Measurements from ENCODE around the gene ADD3. TPM values are rescaled to one million over a fixed set of nuclear protein-coding genes. Genes with fewer than 3 reads are reported as not detected.

ADD3 gene
- total and polyA plus RNA-seq, 2 donors = 83.4 to 444 TPM

GRCh38 chr10:110017907-110018306, 10.1 kb downstream of the ADD3 start:
- WGBS = 69% methylated on average over 1 of the region's 1 CpG
- DNase-seq (ENCODE audit: extremely low spot score) = no peak
- Histone ChIP-seq H3K36me3 (ENCODE audit: insufficient read depth) (no peaks in the 10 kb centered on the region), H3K4me3 (ENCODE audit: low read depth, low read length) (no peak overlapping the region), H3K4me1 (ENCODE audit: insufficient read depth) (no peaks in the 10 kb centered on the region), H3K27ac (ENCODE audit: low read depth) (no peak overlapping the region)

- H3K27ac ChIP-seq (ENCODE audit: low read depth) = no peak overlapping the region
- H3K4me3 ChIP-seq (ENCODE audit: low read depth, low read length) = no peak overlapping the region
- H3K36me3 ChIP-seq (ENCODE audit: insufficient read depth) = no peaks in the 10 kb centered on the region
- DNase-seq (ENCODE audit: extremely low spot score) = no peak
- no peaks in the 10 kb centered on the region for H3K4me1 ChIP-seq (ENCODE audit: insufficient read depth)
- WGBS = 84% methylated on average over 6 of the region's 6 CpGs
Measured at GRCh38 chr10:110020265-110020664, 12.5 kb downstream of the ADD3 start.

GRCh38 chr10:110022716-110023504, 15.1 kb downstream of the ADD3 start:
- H3K27ac ChIP-seq (ENCODE audit: low read depth) = no peak overlapping the region
- no peaks in the 10 kb centered on the region for H3K4me1 ChIP-seq (ENCODE audit: insufficient read depth)
- no peaks in the 10 kb centered on the region for H3K36me3 ChIP-seq (ENCODE audit: insufficient read depth)
- 72% methylated on average over 2 of the region's 2 CpGs for WGBS
- DNase-seq (ENCODE audit: extremely low spot score) = no peak
- no peak overlapping the region for H3K4me3 ChIP-seq (ENCODE audit: low read depth, low read length)

- DNase-seq (ENCODE audit: extremely low spot score) = no peak
- no peak overlapping the region for H3K27ac ChIP-seq (ENCODE audit: low read depth)
- H3K4me3 ChIP-seq (ENCODE audit: low read depth, low read length) = no peak overlapping the region
- no peaks in the 10 kb centered on the region for H3K4me1 ChIP-seq (ENCODE audit: insufficient read depth)
- WGBS = 68% methylated on average over 4 of the region's 4 CpGs
- H3K36me3 ChIP-seq (ENCODE audit: insufficient read depth) = no peaks in the 10 kb centered on the region
Measured at GRCh38 chr10:110023785-110024465, 16.1 kb downstream of the ADD3 start.

- 74% methylated on average over 2 of the region's 2 CpGs for WGBS
- H3K4me1 ChIP-seq (ENCODE audit: insufficient read depth) = peaks cover 2% of the 10 kb centered on the region
- no peak overlapping the region for H3K27ac ChIP-seq (ENCODE audit: low read depth)
- no peak overlapping the region for H3K4me3 ChIP-seq (ENCODE audit: low read depth, low read length)
- no peak for DNase-seq (ENCODE audit: extremely low spot score)
- H3K36me3 ChIP-seq (ENCODE audit: insufficient read depth) = no peaks in the 10 kb centered on the region
Measured at GRCh38 chr10:110029450-110029849, 21.7 kb downstream of the ADD3 start.

DNA sequence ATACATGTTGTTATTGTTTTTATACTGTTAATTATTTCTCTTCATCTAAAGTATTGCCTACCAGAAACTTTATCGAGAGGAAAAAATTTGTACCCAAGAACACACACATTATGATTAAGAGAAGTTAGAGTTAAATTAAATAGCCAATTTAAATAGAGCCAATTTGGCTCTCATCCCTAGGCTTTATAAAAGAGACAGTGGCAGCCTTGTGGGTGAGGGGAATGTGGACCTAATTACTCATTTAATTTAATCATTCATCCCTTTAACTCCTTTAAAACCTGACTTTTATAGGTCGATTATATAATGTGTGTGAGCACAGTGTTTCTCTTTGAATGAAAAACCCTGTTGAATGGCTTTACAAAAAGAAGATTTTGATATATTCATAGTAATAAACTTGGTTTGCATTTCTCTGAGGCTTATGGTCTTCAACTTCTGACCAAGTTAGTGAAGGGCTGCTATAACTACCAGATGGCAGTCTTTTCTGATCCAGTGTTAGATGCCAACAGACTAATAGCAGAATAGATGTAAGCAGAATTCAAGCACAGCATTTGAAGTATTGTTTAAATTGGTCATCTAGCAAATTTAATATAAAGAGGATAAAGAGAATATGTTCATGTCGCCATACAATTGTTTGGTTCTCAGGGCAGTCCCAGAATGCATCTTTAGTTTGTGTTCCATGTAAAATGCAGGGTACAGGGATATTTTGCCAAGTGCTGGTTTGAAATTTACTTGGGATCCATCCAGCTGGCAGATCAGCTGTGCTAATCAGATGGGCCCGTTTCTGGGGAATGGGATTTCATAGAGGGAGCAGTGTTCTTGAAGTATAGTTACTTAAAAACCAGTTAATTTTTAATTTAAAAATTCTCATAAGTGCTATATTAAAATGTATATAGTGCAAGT, 25.3 kb downstream of the ADD3 start:
- no peak overlapping the region for H3K27ac ChIP-seq (ENCODE audit: low read depth)
- WGBS = 39% methylated on average over 4 of the region's 4 CpGs
- H3K4me3 ChIP-seq (ENCODE audit: low read depth, low read length) = no peak overlapping the region
- H3K4me1 ChIP-seq (ENCODE audit: insufficient read depth) = peaks cover 2% of the 10 kb centered on the region
- no peaks in the 10 kb centered on the region for H3K36me3 ChIP-seq (ENCODE audit: insufficient read depth)
- DNase-seq (ENCODE audit: extremely low spot score) = no peak

DNA sequence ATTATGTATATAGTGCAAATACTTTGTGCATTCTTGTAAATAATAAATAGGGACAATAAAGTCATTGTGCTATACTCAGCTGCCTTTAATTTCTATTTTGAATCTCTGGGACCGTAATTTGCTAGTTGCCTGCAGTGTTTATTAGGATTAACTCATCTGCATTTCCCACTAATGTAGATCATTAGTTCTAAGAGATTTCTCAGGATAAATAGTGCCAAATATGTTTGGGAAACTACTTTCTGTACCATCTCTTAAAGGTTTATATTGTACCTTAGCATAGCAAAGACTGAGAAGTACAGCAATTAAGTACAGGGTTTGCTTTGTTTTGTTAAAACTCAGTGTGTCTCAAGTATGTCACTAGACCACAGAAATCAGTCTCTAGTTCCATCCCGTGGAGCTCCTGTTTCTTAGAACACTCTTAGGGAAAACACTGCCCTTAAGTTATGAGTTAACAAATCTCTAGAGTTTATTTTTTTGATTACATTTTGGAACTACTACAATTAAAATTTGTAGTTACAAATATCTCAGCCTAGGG, 26.0 kb downstream of the ADD3 start:
- peaks cover 2% of the 10 kb centered on the region for H3K4me1 ChIP-seq (ENCODE audit: insufficient read depth)
- H3K4me3 ChIP-seq (ENCODE audit: low read depth, low read length) = no peak overlapping the region
- H3K36me3 ChIP-seq (ENCODE audit: insufficient read depth) = no peaks in the 10 kb centered on the region
- no peak for DNase-seq (ENCODE audit: extremely low spot score)
- no peak overlapping the region for H3K27ac ChIP-seq (ENCODE audit: low read depth)
- WGBS = 27% methylated on average over 2 of the region's 2 CpGs

DNA sequence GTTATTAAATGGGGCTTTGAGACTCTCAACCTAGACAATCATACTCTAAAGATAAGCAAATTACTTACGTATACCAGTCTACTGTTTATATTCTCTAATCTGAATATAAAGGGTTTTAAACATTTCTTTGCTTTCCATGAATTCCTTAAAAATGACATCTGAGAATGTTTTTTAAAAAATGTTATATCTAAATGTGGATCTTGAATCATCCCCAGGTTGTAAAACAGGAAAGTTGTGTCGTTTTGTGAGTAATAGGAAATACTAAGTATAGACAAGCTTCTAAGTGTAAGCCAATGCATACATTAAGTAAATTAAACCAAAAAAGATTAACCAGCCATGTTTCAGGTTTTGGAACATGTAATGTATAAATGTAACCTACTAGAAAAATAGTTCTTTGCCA, 26.8 kb downstream of the ADD3 start:
- DNase-seq (ENCODE audit: extremely low spot score) = no peak
- Histone ChIP-seq H3K4me3 (ENCODE audit: low read depth, low read length) (no peak overlapping the region), H3K27ac (ENCODE audit: low read depth) (no peak overlapping the region), H3K36me3 (ENCODE audit: insufficient read depth) (no peaks in the 10 kb centered on the region), H3K4me1 (ENCODE audit: insufficient read depth) (peaks cover 2% of the 10 kb centered on the region)
- 42% methylated on average over 2 of the region's 2 CpGs for WGBS

DNA sequence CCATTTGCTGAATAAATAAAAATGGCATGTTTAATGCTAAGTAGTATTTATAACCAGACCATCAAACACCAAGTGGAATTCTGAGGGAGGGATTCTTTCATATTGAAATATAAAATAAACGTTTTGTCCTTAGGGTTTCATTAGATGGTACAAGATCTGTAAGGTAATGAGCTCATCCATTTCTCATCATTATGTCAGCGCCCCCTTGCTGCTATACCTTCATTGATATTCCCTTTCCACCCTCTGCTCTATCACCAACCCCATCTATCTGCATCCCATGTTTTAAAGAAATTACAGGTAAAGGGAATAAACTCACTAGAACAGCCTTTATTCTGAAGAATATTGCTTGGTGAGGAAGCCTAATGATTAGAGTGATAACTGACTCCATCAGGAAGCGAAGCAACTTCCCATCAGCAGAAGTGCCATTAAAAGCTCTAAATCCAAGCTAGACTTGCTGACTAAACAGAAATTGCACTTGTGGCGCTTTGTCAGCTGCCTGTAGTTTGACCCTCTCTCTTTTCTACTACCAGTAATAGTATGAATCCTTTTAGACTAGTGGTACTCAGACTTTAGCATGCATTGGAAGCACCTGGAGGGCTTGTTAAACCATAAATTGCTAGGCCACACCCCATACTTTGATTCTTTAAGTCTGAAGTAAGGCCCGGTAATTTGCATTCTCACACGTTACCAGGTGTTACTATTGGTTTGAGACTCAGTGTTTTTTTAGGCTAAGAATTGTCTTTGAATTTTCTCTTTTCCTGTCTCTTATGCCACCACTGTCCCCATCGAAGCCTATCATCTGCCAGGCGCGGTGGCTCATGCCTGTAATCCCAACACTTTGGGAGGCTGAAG, 27.5 kb downstream of the ADD3 start:
- 91% methylated on average over 9 of the region's 9 CpGs for WGBS
- Histone ChIP-seq H3K4me3 (ENCODE audit: low read depth, low read length) (no peak overlapping the region), H3K36me3 (ENCODE audit: insufficient read depth) (no peaks in the 10 kb centered on the region), H3K4me1 (ENCODE audit: insufficient read depth) (peaks cover 2% of the 10 kb centered on the region), H3K27ac (ENCODE audit: low read depth) (no peak overlapping the region)
- DNase-seq (ENCODE audit: extremely low spot score) = no peak

DNA sequence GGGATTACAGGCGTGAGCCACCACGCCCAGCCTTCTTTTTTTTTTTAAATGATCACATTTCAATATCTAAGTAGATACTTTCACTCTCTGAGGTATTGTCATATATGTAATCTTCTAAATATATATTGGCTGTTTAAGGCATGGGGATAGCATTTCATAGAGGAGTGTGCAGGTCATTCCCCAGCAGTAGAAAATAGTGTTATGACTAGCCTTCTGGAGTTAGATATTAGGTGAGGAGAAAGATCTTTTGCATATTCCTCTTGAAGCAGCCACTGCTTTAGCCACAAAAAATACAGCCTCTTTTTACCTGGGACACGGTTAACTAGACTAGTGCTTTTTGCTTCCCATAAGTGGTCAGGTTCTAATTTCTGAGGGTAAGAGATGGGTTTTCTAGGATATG, 28.9 kb downstream of the ADD3 start:
- H3K27ac ChIP-seq (ENCODE audit: low read depth) = no peak overlapping the region
- no peaks in the 10 kb centered on the region for H3K36me3 ChIP-seq (ENCODE audit: insufficient read depth)
- 93% methylated on average over 3 of the region's 3 CpGs for whole genome bisulfite sequencing
- no peak overlapping the region for H3K4me3 ChIP-seq (ENCODE audit: low read depth, low read length)
- peaks cover 2% of the 10 kb centered on the region for H3K4me1 ChIP-seq (ENCODE audit: insufficient read depth)
- DNase-seq (ENCODE audit: extremely low spot score) = no peak

GRCh38 chr10:110039254-110039653, 31.5 kb downstream of the ADD3 start:
- Histone ChIP-seq H3K27ac (ENCODE audit: low read depth) (no peak overlapping the region), H3K36me3 (ENCODE audit: insufficient read depth) (no peaks in the 10 kb centered on the region), H3K4me1 (ENCODE audit: insufficient read depth) (no peaks in the 10 kb centered on the region), H3K4me3 (ENCODE audit: low read depth, low read length) (no peak overlapping the region)
- DNase-seq (ENCODE audit: extremely low spot score) = no peak

- 82% methylated on average over 1 of the region's 1 CpG for WGBS
Measured at GRCh38 chr10:110040108-110040507, 32.3 kb downstream of the ADD3 start.

More at GRCh38 chr10:110040108-110040507, 32.3 kb downstream of the ADD3 start:
- Histone ChIP-seq H3K4me3 (ENCODE audit: low read depth, low read length) (no peak overlapping the region), H3K27ac (ENCODE audit: low read depth) (no peak overlapping the region), H3K36me3 (ENCODE audit: insufficient read depth) (no peaks in the 10 kb centered on the region), H3K4me1 (ENCODE audit: insufficient read depth) (no peaks in the 10 kb centered on the region)
- no peak for DNase-seq (ENCODE audit: extremely low spot score)
